HL-60 (cell line): ENCODE measurements around the gene SUN2.

Experiments used
- DNase-seq, 2 experiments: peaks; one replicate each; pipeline ENCODE4 v3.0.0-alpha.2; 2010 to 2020; ENCODE audit warnings: low read depth in 1 of 2, low spot score in 1 of 2
- H3K27ac ChIP-seq: fragments of 250-450 bp; sonication (Bioruptor Pico); replicated peaks from 2 replicates; pipeline ENCODE4 v1.5.1; 2020; ENCODE audit warnings: mild to moderate bottlenecking, moderate library complexity
- H3K27me3 ChIP-seq: fragments of 250-450 bp; sonication (Bioruptor Pico); 2 replicates; pipeline ENCODE4 v1.5.1; 2021; ENCODE audit warnings: mild to moderate bottlenecking, moderate library complexity; ENCODE audit not compliant: insufficient read depth, poor library complexity, severe bottlenecking
- H3K4me3 ChIP-seq: replicated peaks from 2 replicates; pipeline ENCODE4 v1.5.1; 2011; ENCODE audit warnings: mild to moderate bottlenecking, control low read depth, low read length; ENCODE audit not compliant: insufficient read depth
- GABPA ChIP-seq: IDR thresholded peaks from 2 replicates; pipeline ENCODE4 v1.6.1; 2012; ENCODE audit warnings: low read depth
- POLR2AphosphoS5 ChIP-seq: IDR thresholded peaks from 2 replicates; pipeline ENCODE4 v1.6.1; 2012; ENCODE audit warnings: low read depth
- REST ChIP-seq: IDR thresholded peaks from 2 replicates; pipeline ENCODE4 v1.6.1; 2012; ENCODE audit warnings: low read depth; ENCODE audit not compliant: insufficient replicate concordance
- SPI1 ChIP-seq: IDR thresholded peaks from 2 replicates; pipeline ENCODE4 v1.6.1; 2012; ENCODE audit warnings: low read depth, mild to moderate bottlenecking, borderline replicate concordance
- TF ChIP-seq, protein P1 (sequence below): IDR thresholded peaks from one replicate; pipeline ENCODE4 v1.5.1; 2011; ENCODE audit warnings: low read length, control low read depth, inconsistent platforms; ENCODE audit not compliant: insufficient read depth

The SUN2 gene

DNA sequence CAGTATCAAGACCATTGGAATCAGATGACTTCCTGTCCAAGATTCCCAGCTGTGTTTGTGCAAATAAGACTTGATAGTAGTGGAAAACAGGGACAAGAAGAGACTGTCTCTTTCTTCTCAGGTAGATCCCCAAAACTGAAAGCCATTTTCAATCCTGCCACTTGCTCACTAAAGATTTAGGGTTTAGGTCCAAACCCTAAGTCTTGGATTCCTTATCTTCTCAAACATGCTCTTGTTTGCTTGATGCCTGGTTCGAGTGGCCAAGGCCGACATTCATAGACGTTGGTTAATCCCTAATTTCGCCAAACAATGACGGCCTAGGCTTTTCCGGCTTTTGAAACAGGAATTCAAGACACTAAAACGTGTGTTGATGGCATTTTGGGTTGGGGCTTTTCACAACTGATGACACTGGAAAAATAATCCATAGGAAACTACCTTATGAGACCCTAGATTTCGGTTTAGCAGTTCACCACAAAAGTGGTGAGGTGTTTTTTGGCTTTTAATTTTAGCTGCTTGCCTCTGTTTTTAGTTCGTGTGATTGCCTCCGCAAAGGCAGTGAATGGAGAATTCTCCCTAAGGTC is 51.1 kb downstream of the SUN2 start:
- Histone ChIP-seq H3K4me3 (peak overlapping the region; percentile 41), H3K27ac (peak overlapping the region; percentile 77), H3K27me3 (no peaks in the 10 kb centered on the region)
- no peak for TF ChIP-seq GABPA
- TF ChIP-seq, protein P1, sequence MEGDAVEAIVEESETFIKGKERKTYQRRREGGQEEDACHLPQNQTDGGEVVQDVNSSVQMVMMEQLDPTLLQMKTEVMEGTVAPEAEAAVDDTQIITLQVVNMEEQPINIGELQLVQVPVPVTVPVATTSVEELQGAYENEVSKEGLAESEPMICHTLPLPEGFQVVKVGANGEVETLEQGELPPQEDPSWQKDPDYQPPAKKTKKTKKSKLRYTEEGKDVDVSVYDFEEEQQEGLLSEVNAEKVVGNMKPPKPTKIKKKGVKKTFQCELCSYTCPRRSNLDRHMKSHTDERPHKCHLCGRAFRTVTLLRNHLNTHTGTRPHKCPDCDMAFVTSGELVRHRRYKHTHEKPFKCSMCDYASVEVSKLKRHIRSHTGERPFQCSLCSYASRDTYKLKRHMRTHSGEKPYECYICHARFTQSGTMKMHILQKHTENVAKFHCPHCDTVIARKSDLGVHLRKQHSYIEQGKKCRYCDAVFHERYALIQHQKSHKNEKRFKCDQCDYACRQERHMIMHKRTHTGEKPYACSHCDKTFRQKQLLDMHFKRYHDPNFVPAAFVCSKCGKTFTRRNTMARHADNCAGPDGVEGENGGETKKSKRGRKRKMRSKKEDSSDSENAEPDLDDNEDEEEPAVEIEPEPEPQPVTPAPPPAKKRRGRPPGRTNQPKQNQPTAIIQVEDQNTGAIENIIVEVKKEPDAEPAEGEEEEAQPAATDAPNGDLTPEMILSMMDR: no peak
- no peak for TF ChIP-seq REST
- no peak for TF ChIP-seq POLR2AphosphoS5
- no peak for TF ChIP-seq SPI1
- no peak for DNase-seq

- DNase-seq: peak; percentile 94 to 96
Measured at GRCh38 chr22:38700789-38701628, 54.8 kb downstream of the SUN2 start, which contains the start of gene JOSD1. Gene JOSD1, minus strand, starts transcription at chr22:38700943. Its CDS starts 956 bp downstream, at chr22:38699987.

More at GRCh38 chr22:38700789-38701628, 54.8 kb downstream of the SUN2 start, which contains the start of gene JOSD1:
- TF ChIP-seq POLR2AphosphoS5 (peak; percentile 70), REST (peak; percentile 11), GABPA (peak; percentile 59), SPI1 (no peak)
- TF ChIP-seq, protein P1: no peak
- Histone ChIP-seq H3K4me3 (peak within 1 kb of the TSS; percentile 67), H3K27ac (peak within 1 kb of the TSS; percentile 75), H3K27me3 (no peaks in the 10 kb centered on the region)
